HEK293 (cell line): ENCODE data around the gene VAMP5.

Source experiments
- CTCF ChIA-PET: fragments of 350-600 bp; formaldehyde crosslinking; extraction: SDS; loops from one replicate; lab custom pipeline; 2021; ENCODE audit warnings: antibody characterized with exemption; lab: Yijun Ruan, JAX
- POLR2A ChIA-PET: fragments of 300-600 bp; formaldehyde crosslinking; extraction: SDS; loops from one replicate; lab custom pipeline; 2020; ENCODE audit warnings: antibody characterized with exemption, inconsistent platforms; lab: Yijun Ruan, JAX
- H3K27ac ChIP-seq: fragments of 200-500 bp; sonication (Bioruptor generic); 2 replicates; pipeline ENCODE4 v1.5.1; 2014; ENCODE audit warnings: low read depth, low read length, control low read depth, inconsistent platforms; ENCODE audit errors: extremely low read depth
- H3K36me3 ChIP-seq, 2 experiments: fragments of 200-500 bp in 1 of 2; sonication (Bioruptor generic) in 1 of 2; 1 replicate in 1 of 2; 2 replicates in 1 of 2; pipeline ENCODE4 v1.5.1; 2014 to 2017; ENCODE audit warnings: inconsistent platforms in 2 of 2, low read length in 2 of 2; ENCODE audit not compliant: control insufficient read depth in 2 of 2, insufficient read depth in 1 of 2
- H3K4me1 ChIP-seq: fragments of 200-500 bp; sonication (Bioruptor generic); 2 replicates; pipeline ENCODE4 v1.5.1; 2014; ENCODE audit warnings: mild to moderate bottlenecking, low read length, inconsistent platforms; ENCODE audit not compliant: control insufficient read depth, insufficient read depth
- H3K4me3 ChIP-seq: 2 replicates; pipeline ENCODE4 v1.5.1; 2011; ENCODE audit warnings: low read depth, mild to moderate bottlenecking, control low read depth, low read length, moderate library complexity
- H3K9me3 ChIP-seq: fragments of 200-500 bp; sonication (Bioruptor generic); 2 replicates; pipeline ENCODE4 v1.5.1; 2014; ENCODE audit warnings: low read depth, low read length, inconsistent platforms; ENCODE audit not compliant: control insufficient read depth, insufficient read depth
- GLI2 ChIP-seq: fragments of 450-650 bp; formaldehyde crosslinking; IDR thresholded peaks from 2 replicates; pipeline ENCODE4; 2017; ENCODE audit warnings: missing biosample characterization, missing genetic modification characterization, low read depth, borderline replicate concordance
- SP7 ChIP-seq: fragments of 450-650 bp; formaldehyde crosslinking; IDR thresholded peaks from 2 replicates; pipeline ENCODE4 v1.5.1; 2016; ENCODE audit warnings: missing biosample characterization, missing genetic modification characterization
- ZBTB17 ChIP-seq: fragments of 450-650 bp; formaldehyde crosslinking; IDR thresholded peaks from 2 replicates; pipeline ENCODE4 v1.5.1; 2016; ENCODE audit warnings: missing biosample characterization, missing genetic modification characterization
- ZEB2 ChIP-seq: fragments of 450-650 bp; formaldehyde crosslinking; IDR thresholded peaks from 2 replicates; pipeline ENCODE4 v1.5.1; 2016; ENCODE audit warnings: missing biosample characterization, missing genetic modification characterization
- ZNF16 ChIP-seq: fragments of 450-650 bp; formaldehyde crosslinking; IDR thresholded peaks from 2 replicates; pipeline ENCODE4 v1.5.1; 2016; ENCODE audit warnings: low read depth, missing biosample characterization, missing genetic modification characterization
- ZNF274 ChIP-seq, 2 experiments: fragments of 200-500 bp in 1 of 2; fragments of 450-650 bp in 1 of 2; sonication (Bioruptor generic) in 1 of 2; formaldehyde crosslinking in 1 of 2; IDR thresholded peaks; 2 replicates each; pipeline versions ENCODE4 v1.5.1 to v1.6.1; 2014 to 2016; ENCODE audit warnings: borderline replicate concordance in 1 of 2, inconsistent platforms in 1 of 2, low read length in 1 of 2, missing biosample characterization in 1 of 2, missing genetic modification characterization in 1 of 2
- ZNF350 ChIP-seq: fragments of 450-650 bp; formaldehyde crosslinking; IDR thresholded peaks from 2 replicates; pipeline ENCODE4 v1.5.0; 2017; ENCODE audit warnings: missing biosample characterization, mild to moderate bottlenecking, missing genetic modification characterization
- ZNF394 ChIP-seq: fragments of 450-650 bp; formaldehyde crosslinking; IDR thresholded peaks from 2 replicates; pipeline ENCODE4 v1.5.1; 2016; ENCODE audit warnings: missing biosample characterization, missing genetic modification characterization, mild to moderate bottlenecking, moderate library complexity, borderline replicate concordance
- ZNF423 ChIP-seq: fragments of 450-650 bp; formaldehyde crosslinking; IDR thresholded peaks from 2 replicates; pipeline ENCODE4 v1.5.1; 2016; ENCODE audit warnings: missing biosample characterization, missing genetic modification characterization
- ZNF433 ChIP-seq: fragments of 450-650 bp; formaldehyde crosslinking; IDR thresholded peaks from 2 replicates; pipeline ENCODE4 v1.5.1; 2016; ENCODE audit warnings: missing biosample characterization, missing genetic modification characterization, low read depth
- ZNF561 ChIP-seq: fragments of 450-650 bp; IDR thresholded peaks from 2 replicates; pipeline ENCODE4 v1.5.1; 2018; ENCODE audit warnings: missing biosample characterization, missing genetic modification characterization, borderline replicate concordance
- ZNF600 ChIP-seq: fragments of 450-650 bp; formaldehyde crosslinking; IDR thresholded peaks from 2 replicates; pipeline ENCODE4 v1.5.1; 2016; ENCODE audit warnings: missing biosample characterization, missing genetic modification characterization
- ZNF621 ChIP-seq: fragments of 450-650 bp; formaldehyde crosslinking; IDR thresholded peaks from 2 replicates; pipeline ENCODE4 v1.5.1; 2017; ENCODE audit warnings: missing biosample characterization, missing genetic modification characterization
- ZNF629 ChIP-seq: fragments of 450-650 bp; formaldehyde crosslinking; IDR thresholded peaks from 2 replicates; pipeline ENCODE4 v1.5.1; 2017; ENCODE audit warnings: missing biosample characterization, missing genetic modification characterization
- ZNF747 ChIP-seq: fragments of 450-650 bp; formaldehyde crosslinking; IDR thresholded peaks from 2 replicates; pipeline ENCODE4 v1.5.1; 2016; ENCODE audit warnings: missing biosample characterization, missing genetic modification characterization
- ZNF830 ChIP-seq: fragments of 450-650 bp; IDR thresholded peaks from 2 replicates; pipeline ENCODE4 v1.5.0; 2018; ENCODE audit warnings: missing biosample characterization, missing genetic modification characterization, low read depth, mild to moderate bottlenecking, moderate library complexity
- TF ChIP-seq, protein P1 (sequence below): fragments of 450-650 bp; formaldehyde crosslinking; IDR thresholded peaks from 2 replicates; pipeline ENCODE4 v1.5.1; 2016; ENCODE audit warnings: missing biosample characterization, missing genetic modification characterization, low read depth
- TF ChIP-seq, protein P2 (sequence below): fragments of 450-650 bp; formaldehyde crosslinking; IDR thresholded peaks from 2 replicates; pipeline ENCODE4 v1.5.1; 2016; ENCODE audit warnings: missing biosample characterization, missing genetic modification characterization
- TF ChIP-seq, protein P3 (sequence below): fragments of 450-650 bp; formaldehyde crosslinking; IDR thresholded peaks from 2 replicates; pipeline ENCODE4 v1.5.1; 2016; ENCODE audit warnings: missing biosample characterization, missing genetic modification characterization
- TF ChIP-seq, protein P4 (sequence below): fragments of 450-650 bp; formaldehyde crosslinking; IDR thresholded peaks from 2 replicates; pipeline ENCODE4 v1.5.1; 2016; ENCODE audit warnings: missing biosample characterization, missing genetic modification characterization

VAMP5 gene

DNA sequence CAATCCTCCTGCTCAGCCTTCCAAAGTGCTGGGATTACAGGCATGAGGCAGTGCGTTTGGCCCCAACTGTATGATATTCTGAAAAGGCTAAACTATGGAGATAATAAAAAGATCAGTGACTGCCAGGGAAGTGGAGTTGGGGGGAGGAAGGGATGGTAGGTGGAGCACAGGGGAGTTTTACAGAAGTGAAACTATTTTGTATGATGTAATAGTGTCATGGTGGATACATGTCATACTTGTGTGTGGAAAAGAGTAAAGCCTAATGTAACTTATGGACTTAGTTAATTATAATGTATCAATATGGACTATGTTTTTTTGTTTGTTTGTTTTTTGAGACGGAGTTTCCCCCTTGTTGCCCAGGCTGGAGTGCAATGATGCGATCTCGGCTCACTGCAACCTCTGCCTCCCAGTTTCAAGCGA is 20.1 kb upstream of the VAMP5 start (continued):
- TF ChIP-seq, protein P1, sequence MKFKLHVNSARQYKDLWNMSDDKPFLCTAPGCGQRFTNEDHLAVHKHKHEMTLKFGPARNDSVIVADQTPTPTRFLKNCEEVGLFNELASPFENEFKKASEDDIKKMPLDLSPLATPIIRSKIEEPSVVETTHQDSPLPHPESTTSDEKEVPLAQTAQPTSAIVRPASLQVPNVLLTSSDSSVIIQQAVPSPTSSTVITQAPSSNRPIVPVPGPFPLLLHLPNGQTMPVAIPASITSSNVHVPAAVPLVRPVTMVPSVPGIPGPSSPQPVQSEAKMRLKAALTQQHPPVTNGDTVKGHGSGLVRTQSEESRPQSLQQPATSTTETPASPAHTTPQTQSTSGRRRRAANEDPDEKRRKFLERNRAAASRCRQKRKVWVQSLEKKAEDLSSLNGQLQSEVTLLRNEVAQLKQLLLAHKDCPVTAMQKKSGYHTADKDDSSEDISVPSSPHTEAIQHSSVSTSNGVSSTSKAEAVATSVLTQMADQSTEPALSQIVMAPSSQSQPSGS (tag by site-specific recombination) = peak; percentile 52; the same call in 1 of the 2 replicates
- TF ChIP-seq ZNF621 (tag by site-specific recombination) (no peak), ZNF747 (tag by site-specific recombination) (no peak), ZNF274 (IDR thresholded peaks at IDR 0.05; ENCODE audit: low read length) (no peak), ZNF274 (tag by site-specific recombination; IDR thresholded peaks at IDR 0.05; ENCODE audit: borderline replicate concordance) (no peak)

DNA sequence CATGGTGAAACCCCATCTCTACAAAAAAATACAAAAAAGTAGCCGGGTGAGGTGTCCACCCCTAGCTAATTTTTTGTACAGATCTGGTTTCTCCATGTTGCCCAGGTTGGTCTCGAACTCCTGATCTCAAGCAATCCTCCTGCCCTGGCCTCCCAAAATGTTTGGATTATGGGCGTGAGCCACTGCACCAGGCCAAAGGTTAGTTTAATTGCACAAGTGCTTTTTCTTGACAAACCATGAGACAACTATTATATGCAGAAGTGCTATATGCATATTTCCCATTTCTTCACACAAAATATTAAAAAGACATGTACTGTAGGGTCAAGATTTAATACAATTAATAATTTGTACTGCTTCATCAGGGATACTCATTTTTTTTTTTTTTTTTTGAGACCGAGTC is 18.0 kb upstream of the VAMP5 start:
- H3K4me3 ChIP-seq = no peak overlapping the region
- H3K4me1 ChIP-seq = no peaks in the 10 kb centered on the region
- no peak for TF ChIP-seq ZNF830 (tag by site-specific recombination)
- TF ChIP-seq ZNF629 (tag by site-specific recombination) = no peak
- TF ChIP-seq ZNF433 (tag by site-specific recombination) = no peak
- no peak for TF ChIP-seq SP7
- TF ChIP-seq, protein P2, sequence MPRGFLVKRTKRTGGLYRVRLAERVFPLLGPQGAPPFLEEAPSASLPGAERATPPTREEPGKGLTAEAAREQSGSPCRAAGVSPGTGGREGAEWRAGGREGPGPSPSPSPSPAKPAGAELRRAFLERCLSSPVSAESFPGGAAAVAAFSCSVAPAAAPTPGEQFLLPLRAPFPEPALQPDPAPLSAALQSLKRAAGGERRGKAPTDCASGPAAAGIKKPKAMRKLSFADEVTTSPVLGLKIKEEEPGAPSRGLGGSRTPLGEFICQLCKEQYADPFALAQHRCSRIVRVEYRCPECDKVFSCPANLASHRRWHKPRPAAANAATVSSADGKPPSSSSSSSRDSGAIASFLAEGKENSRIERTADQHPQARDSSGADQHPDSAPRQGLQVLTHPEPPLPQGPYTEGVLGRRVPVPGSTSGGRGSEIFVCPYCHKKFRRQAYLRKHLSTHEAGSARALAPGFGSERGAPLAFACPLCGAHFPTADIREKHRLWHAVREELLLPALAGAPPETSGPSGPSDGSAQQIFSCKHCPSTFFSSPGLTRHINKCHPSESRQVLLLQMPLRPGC (tag by site-specific recombination) = no peak
- TF ChIP-seq GLI2 (tag by site-specific recombination) = no peak
- TF ChIP-seq, protein P3, sequence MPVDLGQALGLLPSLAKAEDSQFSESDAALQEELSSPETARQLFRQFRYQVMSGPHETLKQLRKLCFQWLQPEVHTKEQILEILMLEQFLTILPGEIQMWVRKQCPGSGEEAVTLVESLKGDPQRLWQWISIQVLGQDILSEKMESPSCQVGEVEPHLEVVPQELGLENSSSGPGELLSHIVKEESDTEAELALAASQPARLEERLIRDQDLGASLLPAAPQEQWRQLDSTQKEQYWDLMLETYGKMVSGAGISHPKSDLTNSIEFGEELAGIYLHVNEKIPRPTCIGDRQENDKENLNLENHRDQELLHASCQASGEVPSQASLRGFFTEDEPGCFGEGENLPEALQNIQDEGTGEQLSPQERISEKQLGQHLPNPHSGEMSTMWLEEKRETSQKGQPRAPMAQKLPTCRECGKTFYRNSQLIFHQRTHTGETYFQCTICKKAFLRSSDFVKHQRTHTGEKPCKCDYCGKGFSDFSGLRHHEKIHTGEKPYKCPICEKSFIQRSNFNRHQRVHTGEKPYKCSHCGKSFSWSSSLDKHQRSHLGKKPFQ (tag by site-specific recombination) = no peak
- TF ChIP-seq ZNF394 = no peak
- ChIA-PET POLR2A (no interaction called here), CTCF (no interaction called here)
- no peak overlapping the region for H3K27ac ChIP-seq
- H3K9me3 ChIP-seq = no peaks in the 10 kb centered on the region
- no peaks in the 10 kb centered on the region for H3K36me3 ChIP-seq

DNA sequence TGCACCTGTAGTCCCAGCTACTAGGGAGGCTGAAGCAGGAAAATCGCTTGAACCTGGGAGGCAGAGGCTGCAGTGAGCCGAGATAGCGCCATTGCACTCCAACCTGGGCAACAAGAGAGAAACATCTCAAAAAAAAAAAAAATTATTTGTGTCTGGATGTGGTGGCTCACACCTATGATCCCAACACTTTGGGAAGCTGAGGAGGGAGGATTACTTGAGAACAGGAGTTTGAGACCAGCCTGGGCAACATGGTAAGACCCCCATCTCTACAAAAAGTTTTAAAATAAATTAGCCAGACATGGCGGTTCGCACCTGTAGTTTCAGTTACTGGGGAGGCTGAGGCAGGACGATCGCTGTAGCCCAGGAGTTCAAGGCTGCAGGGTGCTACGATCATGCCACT is 8.5 kb upstream of the VAMP5 start:
- CTCF ChIA-PET = no interaction called here
- POLR2A ChIA-PET = interaction anchor here (0.6 to 0.7 kb wide), 2 partner anchors 218 to 377 kb away, joined by 3 read pairs; no protein-coding TSS in a partner anchor
- no peak overlapping the region for H3K4me3 ChIP-seq

DNA sequence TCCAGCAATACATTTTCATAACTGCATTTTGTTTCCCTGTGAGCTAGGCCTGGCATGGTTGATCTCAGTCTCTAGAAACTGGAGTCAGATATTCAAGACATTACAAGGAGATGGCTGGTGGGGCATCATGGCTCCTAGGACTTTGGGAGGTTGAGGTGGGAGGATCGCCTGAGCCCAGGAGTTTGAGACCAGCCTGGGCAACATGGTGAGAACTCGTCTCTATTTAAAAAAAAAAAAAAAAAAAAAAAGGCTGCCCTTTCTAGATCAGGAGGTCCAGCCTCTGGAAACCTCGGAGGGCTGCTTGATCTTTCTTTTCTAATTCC is 7.2 kb upstream of the VAMP5 start:
- Histone ChIP-seq H3K4me1 (peaks cover 14% of the 10 kb centered on the region), H3K9me3 (no peaks in the 10 kb centered on the region), H3K36me3 (peaks cover 0 to 7% of the 10 kb centered on the region in 2 experiments; a peak in 2 of 3 replicates), H3K4me3 (peak overlapping the region; percentile 55), H3K27ac (peak overlapping the region; percentile 56; the same call in 1 of the 2 replicates)
- TF ChIP-seq, protein P4, sequence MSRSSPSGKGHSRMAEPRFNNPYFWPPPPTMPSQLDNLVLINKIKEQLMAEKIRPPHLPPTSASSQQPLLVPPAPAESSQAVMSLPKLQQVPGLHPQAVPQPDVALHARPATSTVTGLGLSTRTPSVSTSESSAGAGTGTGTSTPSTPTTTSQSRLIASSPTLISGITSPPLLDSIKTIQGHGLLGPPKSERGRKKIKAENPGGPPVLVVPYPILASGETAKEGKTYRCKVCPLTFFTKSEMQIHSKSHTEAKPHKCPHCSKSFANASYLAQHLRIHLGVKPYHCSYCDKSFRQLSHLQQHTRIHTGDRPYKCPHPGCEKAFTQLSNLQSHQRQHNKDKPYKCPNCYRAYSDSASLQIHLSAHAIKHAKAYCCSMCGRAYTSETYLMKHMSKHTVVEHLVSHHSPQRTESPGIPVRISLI = peak; percentile 91
- TF ChIP-seq ZNF350 (tag by site-specific recombination) = no peak
- peak; percentile 43 for TF ChIP-seq ZBTB17
- ChIA-PET POLR2A (interaction anchor here (0.6 to 3.8 kb wide), 14 partner anchors 8 to 223 kb away, joined by 3 to 38 read pairs (median 6); partner anchors contain the start of genes C2orf68, ELMOD3, GGCX and RETSAT), CTCF (interaction anchor here (0.6 to 1.3 kb wide), 3 partner anchors 13 to 25 kb away, joined by 3 to 4 read pairs (median 3); partner anchors contain the start of gene RNF181)

More for the DNA sequence above, 8.5 kb upstream of the VAMP5 start:
- Histone ChIP-seq H3K4me1 (peaks cover 14% of the 10 kb centered on the region), H3K27ac (peak overlapping the region; percentile 9; the same call in 1 of the 2 replicates), H3K9me3 (no peaks in the 10 kb centered on the region)
- TF ChIP-seq ZEB2 (tag by site-specific recombination) (no peak), ZNF16 (tag by site-specific recombination) (no peak), ZNF600 (tag by site-specific recombination) (no peak), ZNF423 (tag by site-specific recombination) (no peak), ZNF561 (tag by site-specific recombination) (no peak)
- TF ChIP-seq, all 188 proteins: peak for 0
- H3K36me3 ChIP-seq = no peaks in the 10 kb centered on the region; a peak in 1 of 3 replicates
